Measurements from ENCODE around the gene LYPLA2. TPM values are rescaled to one million over a fixed set of nuclear protein-coding genes. Genes with fewer than 3 reads are reported as not detected.

LYPLA2 gene
- total RNA-seq = 10 to 100 TPM; 37.4 to 37.7 TPM
- polyA plus RNA-seq (2013, experiment 1 of 2) = 54.3 TPM
- polyA plus RNA-seq (2013, experiment 2 of 2) = 51.5 TPM
- 28.2 to 125 (median 48.5) reads per million in 172 experiments for total RNA-seq

GRCh38 chr1:23790696-23791515 is at the start of gene LYPLA2:
LYPLA2 (plus strand) TSS chr1:23791145; CDS start chr1:23792683, 1,538 bp downstream.
- peaks cover 43% of the 10 kb centered on the region for H3K36me3 ChIP-seq (ENCODE audit: insufficient read depth, low read length)
- peaks cover 47% of the 10 kb centered on the region for H3K36me3 Mint-ChIP-seq (ENCODE audit: low read depth)
- ChIA-PET CTCF (interaction anchor here (0.6 to 3.6 kb wide), 4 partner anchors 19 to 737 kb away, joined by 3 to 17 read pairs (median 6); no protein-coding TSS in a partner anchor), POLR2A (interaction anchor here (0.6 to 3.1 kb wide), 10 partner anchors 10 to 169 kb away, joined by 3 to 40 read pairs (median 3); partner anchors contain the start of genes ELOA, GALE, PITHD1 and PNRC2)
- no peaks in the 10 kb centered on the region for H3K9me3 Mint-ChIP-seq
- no peak for TF ChIP-seq CTCF (IDR thresholded peaks at IDR 0.05)
- peak within 1 kb of the TSS; percentile 81 for H3K4me3 ChIP-seq (ENCODE audit: low read length)
- H3K4me1 ChIP-seq (ENCODE audit: insufficient read depth, low read length) = peaks cover 32% of the 10 kb centered on the region
- ATAC-seq (ENCODE audit: poor library complexity) = peak; percentile 88
- H3K9me3 ChIP-seq (ENCODE audit: control insufficient read depth in 1 of 2, insufficient read depth in 1 of 2, low read length in 2 of 2) = no peaks in the 10 kb centered on the region
- H3K27ac ChIP-seq (ENCODE audit: low read depth in 1 of 2, low read length in 2 of 2) = peak within 1 kb of the TSS; percentile 77 to 85
- H3K27me3 ChIP-seq (ENCODE audit: control insufficient read depth in 1 of 2, insufficient read depth in 2 of 2, low read length in 2 of 2) = no peaks in the 10 kb centered on the region
- H3K27me3 Mint-ChIP-seq = no peaks in the 10 kb centered on the region
- H3K4me3 Mint-ChIP-seq = peak within 1 kb of the TSS; percentile 99
- intact Hi-C loops (cut with DNase I, micrococcal nuclease) = loop anchor here (1.0 to 10.0 kb wide), 3 partner anchors 9 to 1454 kb away; partner anchors contain the start of genes GALE (in 1 of the 2), PITHD1 (in 1 of the 2) and RSRP1 (in 1 of the 2)
- DNase-seq = peak; percentile 64 to 93 (median 80)
- peak within 1 kb of the TSS; percentile 95 for H3K27ac Mint-ChIP-seq
- H3K4me1 Mint-ChIP-seq (ENCODE audit: low read depth) = peaks cover 28% of the 10 kb centered on the region

GRCh38 chr1:23741609-23742008 is 49.3 kb upstream of the LYPLA2 start:
- Histone ChIP-seq H3K9me3 (ENCODE audit: control insufficient read depth in 1 of 2, insufficient read depth in 1 of 2, low read length in 2 of 2) (no peaks in the 10 kb centered on the region), H3K36me3 (ENCODE audit: insufficient read depth, low read length) (peaks cover under 1% of the 10 kb centered on the region), H3K27me3 (ENCODE audit: control insufficient read depth in 1 of 2, insufficient read depth in 2 of 2, low read length in 2 of 2) (no peaks in the 10 kb centered on the region), H3K27ac (ENCODE audit: low read depth in 1 of 2, low read length in 2 of 2) (no peak overlapping the region), H3K4me1 (ENCODE audit: insufficient read depth, low read length) (peaks cover 24% of the 10 kb centered on the region), H3K4me3 (ENCODE audit: low read length) (no peak overlapping the region)
- H3K27me3 Mint-ChIP-seq = no peaks in the 10 kb centered on the region
- peak overlapping the region; percentile 88 for H3K27ac Mint-ChIP-seq
- intact Hi-C loops (cut with DNase I, micrococcal nuclease) = loop anchor here (2.0 to 5.0 kb wide), 6 partner anchors 36 to 906 kb away; partner anchors contain the start of genes GALE (in 1 of the 2), PITHD1 (in 1 of the 2), RPL11 (in 1 of the 2) and ZNF436 (in 1 of the 2)
- TF ChIP-seq CTCF (IDR thresholded peaks at IDR 0.05) = no peak
- H3K9me3 Mint-ChIP-seq = no peaks in the 10 kb centered on the region
- H3K36me3 Mint-ChIP-seq (ENCODE audit: low read depth) = peaks cover 20% of the 10 kb centered on the region
- DNase-seq (no peak), ATAC-seq (ENCODE audit: poor library complexity) (no peak)
- ChIA-PET POLR2A (interaction anchor here (0.8 to 1.0 kb wide), 2 partner anchors 50 to 84 kb away, joined by 3 to 4 read pairs; partner anchors contain the start of genes HMGCL and RPL11), CTCF (interaction anchor here (0.7 kb wide), 1 partner anchor 50 kb away, joined by 3 read pairs; the partner anchor contains the start of gene RPL11)
- peak overlapping the region; percentile 93 for H3K4me3 Mint-ChIP-seq
- H3K4me1 Mint-ChIP-seq (ENCODE audit: low read depth) = peaks cover 36% of the 10 kb centered on the region

- DNase-seq (peak in 3 of 14 experiments; percentile 3 to 9 (median 4)), ATAC-seq (ENCODE audit: poor library complexity) (peak; percentile 32)
- Mint-ChIP-seq H3K36me3 (ENCODE audit: low read depth) (peaks cover 31% of the 10 kb centered on the region), H3K4me1 (ENCODE audit: low read depth) (peaks cover 48% of the 10 kb centered on the region), H3K9me3 (no peaks in the 10 kb centered on the region), H3K4me3 (peak overlapping the region; percentile 93), H3K27me3 (no peaks in the 10 kb centered on the region), H3K27ac (peak overlapping the region; percentile 88)
- ChIA-PET CTCF (interaction anchor here (1.3 to 1.6 kb wide), 2 partner anchors 48 to 51 kb away, joined by 4 to 8 read pairs; partner anchors contain the start of gene RPL11), POLR2A (interaction anchor here (0.6 to 1.9 kb wide), 12 partner anchors 11 to 724 kb away, joined by 3 to 27 read pairs (median 5); partner anchors contain the start of genes HMGCL, KDM1A, LYPLA2 and PITHD1)
- no peak for TF ChIP-seq CTCF (IDR thresholded peaks at IDR 0.05)
- Histone ChIP-seq H3K4me3 (ENCODE audit: low read length) (peak overlapping the region; percentile 80), H3K36me3 (ENCODE audit: insufficient read depth, low read length) (peaks cover 7% of the 10 kb centered on the region), H3K27ac (ENCODE audit: low read depth in 1 of 2, low read length in 2 of 2) (peak overlapping the region; percentile 79 to 90), H3K27me3 (ENCODE audit: control insufficient read depth in 1 of 2, insufficient read depth in 2 of 2, low read length in 2 of 2) (no peaks in the 10 kb centered on the region), H3K4me1 (ENCODE audit: insufficient read depth, low read length) (peaks cover 24% of the 10 kb centered on the region), H3K9me3 (ENCODE audit: control insufficient read depth in 1 of 2, insufficient read depth in 1 of 2, low read length in 2 of 2) (no peaks in the 10 kb centered on the region)
- intact Hi-C loops (cut with DNase I, micrococcal nuclease) = loop anchor here (1.0 to 5.0 kb wide), 7 partner anchors 35 to 905 kb away; partner anchors contain the start of genes RPL11 (in 2 of the 2), GALE (in 1 of the 2), PITHD1 (in 1 of the 2) and ZNF436 (in 1 of the 2)
Measured at GRCh38 chr1:23742670-23743286, 48.2 kb upstream of the LYPLA2 start.
